ENCODE data around the gene PTPN4.

DNA sequence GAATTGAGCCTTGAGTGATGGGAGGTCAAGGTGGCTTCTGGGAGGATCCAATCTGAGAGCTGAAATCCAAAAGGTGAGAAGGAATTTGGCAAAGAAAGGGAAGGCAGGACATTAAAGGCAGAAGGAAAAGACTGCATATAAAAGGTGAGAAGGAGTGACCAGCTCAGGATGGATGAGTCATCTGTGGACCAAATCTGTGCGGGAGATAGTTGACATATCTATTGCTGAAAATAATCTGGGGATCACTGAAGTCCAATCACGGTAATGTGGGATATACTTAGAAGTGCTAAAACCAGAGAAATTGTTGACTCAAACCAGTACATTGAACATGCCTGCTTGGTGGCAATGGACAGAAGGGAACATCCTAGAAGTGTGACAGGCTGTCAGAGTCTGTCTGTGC lies 8.0 kb upstream of the PTPN4 start:
- TF ChIP-seq, protein P1, sequence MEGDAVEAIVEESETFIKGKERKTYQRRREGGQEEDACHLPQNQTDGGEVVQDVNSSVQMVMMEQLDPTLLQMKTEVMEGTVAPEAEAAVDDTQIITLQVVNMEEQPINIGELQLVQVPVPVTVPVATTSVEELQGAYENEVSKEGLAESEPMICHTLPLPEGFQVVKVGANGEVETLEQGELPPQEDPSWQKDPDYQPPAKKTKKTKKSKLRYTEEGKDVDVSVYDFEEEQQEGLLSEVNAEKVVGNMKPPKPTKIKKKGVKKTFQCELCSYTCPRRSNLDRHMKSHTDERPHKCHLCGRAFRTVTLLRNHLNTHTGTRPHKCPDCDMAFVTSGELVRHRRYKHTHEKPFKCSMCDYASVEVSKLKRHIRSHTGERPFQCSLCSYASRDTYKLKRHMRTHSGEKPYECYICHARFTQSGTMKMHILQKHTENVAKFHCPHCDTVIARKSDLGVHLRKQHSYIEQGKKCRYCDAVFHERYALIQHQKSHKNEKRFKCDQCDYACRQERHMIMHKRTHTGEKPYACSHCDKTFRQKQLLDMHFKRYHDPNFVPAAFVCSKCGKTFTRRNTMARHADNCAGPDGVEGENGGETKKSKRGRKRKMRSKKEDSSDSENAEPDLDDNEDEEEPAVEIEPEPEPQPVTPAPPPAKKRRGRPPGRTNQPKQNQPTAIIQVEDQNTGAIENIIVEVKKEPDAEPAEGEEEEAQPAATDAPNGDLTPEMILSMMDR (conservative IDR thresholded peaks at IDR 0.05; ENCODE audit: low read length) = no peak
- no peak for TF ChIP-seq EZH2phosphoT487 (IDR thresholded peaks at IDR 0.05; ENCODE audit: borderline replicate concordance, low read depth, low read length)

Data from OCI-LY7 (cell line).